HFFc6 (cell line): ENCODE data around the gene KCNJ14. TPM values are rescaled to one million over a fixed set of nuclear protein-coding genes. Genes with fewer than 3 reads are reported as not detected.
A peak's percentile ranks its signal among the peaks of the same experiment; 100 is the strongest.

Source experiments
- DNase-seq: peaks from one replicate; pipeline ENCODE4 v3.0.0-alpha.2; 2018
- H3K27ac Mint-ChIP-seq: 2 replicates; pipeline ENCODE4 v1.8.0; 2020; ENCODE audit warnings: mild to moderate bottlenecking, mixed read lengths
- H3K27me3 Mint-ChIP-seq: 2 replicates; pipeline ENCODE4 v1.8.0; 2021; ENCODE audit warnings: mild to moderate bottlenecking, moderate library complexity, mixed read lengths; ENCODE audit not compliant: insufficient read depth
- H3K36me3 Mint-ChIP-seq: 2 replicates; pipeline ENCODE4 v1.8.0; 2021; ENCODE audit warnings: low read depth, mixed read lengths
- H3K4me1 Mint-ChIP-seq: 2 replicates; pipeline ENCODE4 v1.8.0; 2020; ENCODE audit warnings: low read depth, mixed read lengths
- H3K4me3 Mint-ChIP-seq: 2 replicates; pipeline ENCODE4 v1.8.0; 2020; ENCODE audit warnings: mild to moderate bottlenecking, moderate library complexity, mixed read lengths
- H3K9me3 Mint-ChIP-seq: 2 replicates; pipeline ENCODE4 v1.8.0; 2020; ENCODE audit warnings: mild to moderate bottlenecking, mixed read lengths
- total RNA-seq, 6 experiments: library from RNA; stranded (reverse); fragmentation: NEBNext Ultra II Directional; extraction: Animal tissue kit (Norgen Biotek cat#: 25700); gene quantifications; 2 replicates in 1 of 6; 3 replicates in 5 of 6; pipeline ENCODE4 v1.2.3, GENCODE V29; 2021
- TF ChIP-seq, protein P1 (sequence below): fragments of 200-600 bp; sonication (generic); IDR thresholded peaks from 2 replicates; pipeline ENCODE4 v1.5.0; 2021; ENCODE audit warnings: antibody characterized with exemption, mild to moderate bottlenecking

The KCNJ14 gene
- total RNA-seq, 6 experiments from 2014 or later: 0.33 to 0.90 (median 0.51) TPM

DNA sequence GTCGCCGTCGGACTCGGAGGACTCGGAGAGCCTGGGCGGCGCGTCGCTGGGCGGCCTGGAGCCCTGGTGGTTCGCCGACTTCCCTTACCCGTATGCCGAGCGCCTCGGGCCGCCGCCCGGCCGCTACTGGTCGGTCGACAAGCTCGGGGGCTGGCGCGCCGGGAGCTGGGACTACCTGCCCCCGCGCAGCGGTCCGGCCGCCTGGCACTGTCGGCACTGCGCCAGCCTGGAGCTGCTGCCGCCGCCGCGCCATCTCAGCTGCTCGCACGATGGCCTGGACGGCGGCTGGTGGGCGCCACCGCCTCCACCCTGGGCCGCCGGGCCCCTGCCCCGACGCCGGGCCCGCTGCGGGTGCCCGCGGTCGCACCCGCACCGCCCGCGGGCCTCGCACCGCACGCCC is 12.1 kb upstream of the KCNJ14 start:
- peaks cover 6% of the 10 kb centered on the region for H3K36me3 Mint-ChIP-seq
- DNase-seq: no peak
- peaks cover 12% of the 10 kb centered on the region for H3K4me1 Mint-ChIP-seq
- H3K27ac Mint-ChIP-seq: no peak overlapping the region
- TF ChIP-seq, protein P1, sequence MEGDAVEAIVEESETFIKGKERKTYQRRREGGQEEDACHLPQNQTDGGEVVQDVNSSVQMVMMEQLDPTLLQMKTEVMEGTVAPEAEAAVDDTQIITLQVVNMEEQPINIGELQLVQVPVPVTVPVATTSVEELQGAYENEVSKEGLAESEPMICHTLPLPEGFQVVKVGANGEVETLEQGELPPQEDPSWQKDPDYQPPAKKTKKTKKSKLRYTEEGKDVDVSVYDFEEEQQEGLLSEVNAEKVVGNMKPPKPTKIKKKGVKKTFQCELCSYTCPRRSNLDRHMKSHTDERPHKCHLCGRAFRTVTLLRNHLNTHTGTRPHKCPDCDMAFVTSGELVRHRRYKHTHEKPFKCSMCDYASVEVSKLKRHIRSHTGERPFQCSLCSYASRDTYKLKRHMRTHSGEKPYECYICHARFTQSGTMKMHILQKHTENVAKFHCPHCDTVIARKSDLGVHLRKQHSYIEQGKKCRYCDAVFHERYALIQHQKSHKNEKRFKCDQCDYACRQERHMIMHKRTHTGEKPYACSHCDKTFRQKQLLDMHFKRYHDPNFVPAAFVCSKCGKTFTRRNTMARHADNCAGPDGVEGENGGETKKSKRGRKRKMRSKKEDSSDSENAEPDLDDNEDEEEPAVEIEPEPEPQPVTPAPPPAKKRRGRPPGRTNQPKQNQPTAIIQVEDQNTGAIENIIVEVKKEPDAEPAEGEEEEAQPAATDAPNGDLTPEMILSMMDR: no peak
- no peaks in the 10 kb centered on the region; the same call in none of the 2 replicates for H3K27me3 Mint-ChIP-seq
- H3K9me3 Mint-ChIP-seq: no peaks in the 10 kb centered on the region
- H3K4me3 Mint-ChIP-seq: no peak overlapping the region

DNA sequence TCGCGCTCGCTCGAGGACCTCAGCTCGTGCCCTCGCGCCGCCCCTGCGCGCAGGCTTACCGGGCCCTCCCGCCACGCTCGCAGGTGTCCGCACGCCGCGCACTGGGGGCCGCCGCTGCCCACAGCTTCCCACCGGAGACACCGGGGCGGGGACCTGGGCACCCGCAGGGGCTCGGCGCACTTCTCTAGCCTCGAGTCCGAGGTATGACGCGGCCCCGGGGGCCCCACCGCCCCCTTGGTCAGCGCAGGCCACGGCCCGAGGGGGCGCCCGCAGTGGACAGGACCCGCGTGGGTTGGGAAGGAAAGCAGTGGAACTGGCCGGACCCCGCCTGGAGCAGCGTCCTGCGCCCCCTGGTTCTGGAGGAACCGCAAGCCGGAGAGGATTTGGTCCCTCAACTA is 11.6 kb upstream of the KCNJ14 start:
- Mint-ChIP-seq H3K27ac (no peak overlapping the region), H3K27me3 (no peaks in the 10 kb centered on the region; the same call in none of the 2 replicates), H3K9me3 (no peaks in the 10 kb centered on the region), H3K4me3 (no peak overlapping the region), H3K36me3 (peaks cover 11% of the 10 kb centered on the region), H3K4me1 (peaks cover 16% of the 10 kb centered on the region)
- TF ChIP-seq, protein P1: no peak
- DNase-seq: no peak

DNA sequence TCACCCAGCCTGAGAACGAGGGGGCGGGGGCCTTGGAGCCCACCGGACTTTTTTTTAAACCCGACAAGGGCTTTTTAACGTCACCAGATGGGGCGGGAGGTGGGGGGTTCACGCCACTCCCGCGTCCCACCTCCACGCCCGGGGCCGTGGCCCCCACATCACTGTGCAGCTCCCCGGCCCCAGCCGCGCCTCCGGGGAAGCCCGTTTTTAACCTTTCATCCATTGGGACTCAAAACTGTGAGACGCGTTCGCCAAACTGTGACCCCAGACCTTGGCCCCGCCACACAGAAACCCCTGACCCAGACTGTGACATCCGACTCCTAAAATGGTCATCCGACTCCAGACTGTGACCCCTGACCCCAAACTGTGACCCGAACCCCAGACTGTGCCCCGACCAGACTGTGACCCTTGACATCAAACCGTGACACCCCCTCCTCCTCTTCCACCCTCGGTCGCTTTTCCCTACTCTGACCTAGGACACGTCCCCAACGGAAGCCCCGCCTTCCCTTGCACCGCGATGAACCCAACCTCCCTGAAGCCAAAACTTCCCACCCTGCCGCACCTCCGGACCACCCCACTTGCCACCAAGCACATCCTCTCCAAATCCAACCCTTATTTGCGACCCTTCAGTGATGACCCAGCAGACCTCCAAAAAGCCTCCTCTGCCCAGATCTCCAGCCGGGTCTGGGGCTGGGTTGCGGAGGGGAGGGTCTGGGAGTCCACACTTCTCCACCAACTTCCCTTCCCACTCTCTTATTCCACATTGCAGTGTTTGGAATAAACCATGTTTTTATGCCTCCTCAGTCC is 11.0 kb upstream of the KCNJ14 start:
- H3K27me3 Mint-ChIP-seq: no peaks in the 10 kb centered on the region; the same call in none of the 2 replicates
- peaks cover 16% of the 10 kb centered on the region for H3K4me1 Mint-ChIP-seq
- H3K36me3 Mint-ChIP-seq: peaks cover 13% of the 10 kb centered on the region
- no peak for DNase-seq
- H3K27ac Mint-ChIP-seq: peak overlapping the region; percentile 98
- H3K9me3 Mint-ChIP-seq: no peaks in the 10 kb centered on the region
- H3K4me3 Mint-ChIP-seq: peak overlapping the region; percentile 88
- TF ChIP-seq, protein P1: no peak

DNA sequence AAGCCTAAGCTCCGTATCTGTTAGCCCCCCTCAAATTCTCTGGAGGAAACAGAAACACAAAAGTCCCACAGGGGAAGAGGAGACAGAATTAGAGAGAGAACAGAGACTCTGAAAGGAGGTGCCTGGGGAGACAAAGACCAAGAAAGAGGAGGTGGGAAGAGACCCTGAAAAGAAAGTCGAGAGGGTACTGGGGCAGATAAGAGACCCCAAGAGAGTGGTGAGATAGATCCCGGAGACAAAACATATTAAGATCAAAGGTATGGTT is 10.5 kb upstream of the KCNJ14 start:
- H3K4me3 Mint-ChIP-seq: peak overlapping the region; percentile 88
- H3K36me3 Mint-ChIP-seq: peaks cover 13% of the 10 kb centered on the region
- H3K9me3 Mint-ChIP-seq: no peaks in the 10 kb centered on the region
- H3K4me1 Mint-ChIP-seq: peaks cover 16% of the 10 kb centered on the region
- TF ChIP-seq, protein P1: no peak
- DNase-seq: no peak
- H3K27me3 Mint-ChIP-seq: no peaks in the 10 kb centered on the region; the same call in none of the 2 replicates
- peak overlapping the region; percentile 98 for H3K27ac Mint-ChIP-seq

- Mint-ChIP-seq H3K27ac (peak overlapping the region; percentile 98), H3K4me1 (peaks cover 16% of the 10 kb centered on the region), H3K27me3 (no peaks in the 10 kb centered on the region; the same call in none of the 2 replicates), H3K4me3 (peak overlapping the region; percentile 88), H3K36me3 (peaks cover 13% of the 10 kb centered on the region), H3K9me3 (no peaks in the 10 kb centered on the region)
- TF ChIP-seq, protein P1: peak; percentile 81
- peak; percentile 94 for DNase-seq
Measured at GRCh38 chr19:48445256-48445605, 10.1 kb upstream of the KCNJ14 start.
